Fibroblast of lung (primary cell): ENCODE data around the gene NRDE2.

Experiments used
- CTCF ChIP-seq, 2 donors: IDR thresholded peaks in 1 of 2; conservative IDR thresholded peaks in 1 of 2; 1 replicate in 1 of 2; 2 replicates in 1 of 2; pipeline ENCODE4 v1.5.1; 2011 to 2012; ENCODE audit warnings: low read length in 2 of 2, control low read depth in 1 of 2, inconsistent platforms in 1 of 2, low read depth in 1 of 2, mild to moderate bottlenecking in 1 of 2
- EZH2 ChIP-seq: IDR thresholded peaks from 2 replicates; pipeline ENCODE4 v1.5.1; 2012; ENCODE audit warnings: low read length, control low read depth, mild to moderate bottlenecking; ENCODE audit errors: missing control alignments

- TF ChIP-seq CTCF (conservative IDR thresholded peaks at IDR 0.05 in 1 of 2, IDR thresholded peaks at IDR 0.05 in 1 of 2; ENCODE audit: low read depth in 1 of 2, low read length in 2 of 2) (no peak), EZH2 (no peak)
Measured at GRCh38 chr14:90276646-90277367, 54.9 kb downstream of the NRDE2 start.
